Tibial nerve (tissue), 4 donors: Measurements from ENCODE around the gene ATP2C2. TPM values are rescaled to one million over a fixed set of nuclear protein-coding genes. Genes with fewer than 3 reads are reported as not detected.
"Not testable (repeated sequence)": the region's sequence is repeated elsewhere in the genome, so short reads cannot be mapped to it uniquely, and the experiment has no call there.

Experiments
- DNase-seq, 2 donors: peaks; one replicate each; pipeline ENCODE4 v3.0.0-alpha.2; 2019; ENCODE audit warnings: low spot score in 2 of 2
- H3K27ac ChIP-seq, 4 donors: fragments of 200-600 bp; sonication (generic) in 3 of 4; one replicate each; pipeline ENCODE4 v1.5.1; 2017 to 2019; ENCODE audit warnings: mild to moderate bottlenecking in 1 of 4
- H3K27me3 ChIP-seq, 2 donors: fragments of 200-600 bp; sonication (generic) in 1 of 2; one replicate each; pipeline versions ENCODE4 v1.5.1 to v1.6.0; 2017 to 2019
- H3K36me3 ChIP-seq, 3 donors: fragments of 200-600 bp; sonication (generic); one replicate each; pipeline ENCODE4 v1.5.1; 2018 to 2019
- H3K4me1 ChIP-seq, 4 donors: fragments of 200-600 bp; sonication (generic) in 3 of 4; one replicate each; pipeline ENCODE4 v1.5.1; 2017 to 2019
- H3K4me3 ChIP-seq, 4 donors: fragments of 200-600 bp; sonication (generic) in 3 of 4; one replicate each; pipeline ENCODE4 v1.5.1; 2017 to 2019; ENCODE audit warnings: mild to moderate bottlenecking in 1 of 4, moderate library complexity in 1 of 4
- H3K9me3 ChIP-seq, 4 donors: fragments of 200-600 bp; sonication (generic) in 3 of 4; one replicate each; pipeline ENCODE4 v1.5.1; 2017 to 2019
- CTCF ChIP-seq, 5 experiments: fragments of 200-600 bp in 3 of 5; fragments of 450-650 bp in 2 of 5; sonication (generic) in 3 of 5; IDR thresholded peaks; one replicate each; pipeline ENCODE4 v1.5.1; 2016 to 2019; ENCODE audit warnings: antibody characterized with exemption in 5 of 5, mild to moderate bottlenecking in 3 of 5, moderate library complexity in 2 of 5
- EP300 ChIP-seq, 2 donors: sonication (generic); formaldehyde crosslinking; IDR thresholded peaks; one replicate each; pipeline ENCODE4 v1.6.1; 2017; ENCODE audit warnings: antibody characterized with exemption in 2 of 2, mild to moderate bottlenecking in 1 of 2
- POLR2A ChIP-seq, 2 donors: fragments of 450-650 bp; IDR thresholded peaks; one replicate each; pipeline ENCODE4 v1.6.1; 2017; ENCODE audit warnings: antibody characterized with exemption in 2 of 2, mild to moderate bottlenecking in 2 of 2, moderate library complexity in 2 of 2
- WGBS, 2 donors: methylation state at CpG; one replicate each; pipeline ENCODE4 v1.1.5; 2018; 5-methylcytosine and 5-hydroxymethylcytosine counted together
- total RNA-seq, 4 donors: library from RNA; depleted of rRNA; stranded (reverse); fragments of >200 nt; gene quantifications; one replicate each; pipeline ENCODE4 v1.1.0, GENCODE V29; 2016

Gene ATP2C2
- total RNA-seq, 4 donors from 2014 or later, result not detected

- Histone ChIP-seq H3K4me3 (no peak overlapping the region), H3K27ac (no peak overlapping the region), H3K27me3 (peaks cover 0 to 7% of the 10 kb centered on the region in 2 donors), H3K36me3 (no peaks in the 10 kb centered on the region), H3K9me3 (no peaks in the 10 kb centered on the region), H3K4me1 (no peaks in the 10 kb centered on the region)
- TF ChIP-seq EP300 (IDR thresholded peaks at IDR 0.05) (no peak), POLR2A (IDR thresholded peaks at IDR 0.05) (no peak), CTCF (IDR thresholded peaks at IDR 0.05) (no peak)
- no peak for DNase-seq
- 55 to 59% methylated on average over 14 to 20 of the region's 20 CpGs for WGBS, 2 donors
Observed at GRCh38 chr16:84416407-84417321, 48.3 kb downstream of the ATP2C2 start.

- H3K4me1 ChIP-seq, result no peaks in the 10 kb centered on the region
- DNase-seq, result no peak
- TF ChIP-seq CTCF (IDR thresholded peaks at IDR 0.05), result no peak
- TF ChIP-seq POLR2A (IDR thresholded peaks at IDR 0.05), result no peak
- no peak for TF ChIP-seq EP300 (IDR thresholded peaks at IDR 0.05)
- H3K36me3 ChIP-seq, result no peaks in the 10 kb centered on the region
- H3K27me3 ChIP-seq, result peaks cover 0 to 7% of the 10 kb centered on the region in 2 donors
- H3K27ac ChIP-seq, result no peak overlapping the region
- no peak overlapping the region for H3K4me3 ChIP-seq
- WGBS, 2 donors, result 87 to 90% methylated on average over 25 of the region's 25 CpGs
- no peaks in the 10 kb centered on the region for H3K9me3 ChIP-seq
Observed at GRCh38 chr16:84418056-84418849, 49.9 kb downstream of the ATP2C2 start.

GRCh38 chr16:84419730-84420129 lies 51.4 kb downstream of the ATP2C2 start:
- H3K9me3 ChIP-seq, result no peaks in the 10 kb centered on the region
- H3K27ac ChIP-seq, result no peak overlapping the region
- no peaks in the 10 kb centered on the region for H3K4me1 ChIP-seq
- H3K4me3 ChIP-seq, result no peak overlapping the region
- H3K36me3 ChIP-seq, result no peaks in the 10 kb centered on the region
- 88 to 93% methylated on average over 8 of the region's 8 CpGs for WGBS, 2 donors
- peaks cover 0 to 7% of the 10 kb centered on the region in 2 donors for H3K27me3 ChIP-seq
- no peak for DNase-seq
- TF ChIP-seq POLR2A (IDR thresholded peaks at IDR 0.05) (no peak), CTCF (IDR thresholded peaks at IDR 0.05) (no peak), EP300 (IDR thresholded peaks at IDR 0.05) (no peak)

GRCh38 chr16:84420556-84420955 lies 52.2 kb downstream of the ATP2C2 start:
- WGBS, 2 donors, result 75 to 79% methylated on average over 6 of the region's 6 CpGs
- H3K27ac ChIP-seq, H3K27me3 ChIP-seq, DNase-seq, H3K9me3 ChIP-seq, H3K4me3 ChIP-seq, H3K4me1 ChIP-seq, H3K36me3 ChIP-seq: not testable (repeated sequence)

GRCh38 chr16:84421081-84421937 lies 53.0 kb downstream of the ATP2C2 start:
- no peak for DNase-seq
- Histone ChIP-seq H3K4me3 (no peak overlapping the region), H3K27me3 (peaks cover 0 to 11% of the 10 kb centered on the region in 2 donors), H3K36me3 (no peaks in the 10 kb centered on the region), H3K4me1 (no peaks in the 10 kb centered on the region), H3K9me3 (no peaks in the 10 kb centered on the region), H3K27ac (no peak overlapping the region)
- no peak for TF ChIP-seq POLR2A (IDR thresholded peaks at IDR 0.05)
- TF ChIP-seq EP300 (IDR thresholded peaks at IDR 0.05), result no peak
- TF ChIP-seq CTCF (IDR thresholded peaks at IDR 0.05), result no peak
- WGBS, 2 donors, result 88 to 95% methylated on average over 21 of the region's 21 CpGs
